OCI-LY3 (cell line): ENCODE data around the gene C11orf97.

Experiments used
- EZH2phosphoT487 ChIP-seq: fragments of 200-600 bp; shearing (Covaris generic); IDR thresholded peaks from 2 replicates; pipeline ENCODE4 v1.6.1; 2018; ENCODE audit warnings: antibody characterized with exemption, mixed run types, low read depth
- TF ChIP-seq, protein P1 (sequence below): fragments of 200-600, 300-600 bp; sonication (generic); IDR thresholded peaks from 2 replicates; pipeline ENCODE4 v1.5.1; 2014; ENCODE audit warnings: antibody characterized with exemption, low read length, low read depth

DNA sequence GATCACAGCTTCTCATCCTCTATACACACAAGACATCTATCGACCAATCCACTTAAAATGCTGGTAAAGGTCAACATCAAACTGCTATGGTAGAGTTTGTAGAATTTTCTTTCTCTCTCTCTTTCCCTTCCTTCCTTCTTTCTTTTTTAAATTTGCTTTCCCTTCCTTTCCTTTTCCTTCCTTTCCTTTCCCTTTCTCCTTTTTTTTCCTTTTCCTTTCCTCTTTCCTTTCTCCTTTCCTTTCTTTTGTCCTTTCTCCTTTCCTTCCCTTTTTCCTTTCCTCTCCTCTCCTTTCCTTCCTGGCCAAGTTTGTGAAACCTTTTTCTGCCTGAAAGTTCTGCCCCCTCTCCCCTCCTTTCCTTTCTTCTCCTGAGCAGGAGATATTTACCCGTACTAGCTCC is 3.1 kb downstream of the C11orf97 start:
- TF ChIP-seq, protein P1, sequence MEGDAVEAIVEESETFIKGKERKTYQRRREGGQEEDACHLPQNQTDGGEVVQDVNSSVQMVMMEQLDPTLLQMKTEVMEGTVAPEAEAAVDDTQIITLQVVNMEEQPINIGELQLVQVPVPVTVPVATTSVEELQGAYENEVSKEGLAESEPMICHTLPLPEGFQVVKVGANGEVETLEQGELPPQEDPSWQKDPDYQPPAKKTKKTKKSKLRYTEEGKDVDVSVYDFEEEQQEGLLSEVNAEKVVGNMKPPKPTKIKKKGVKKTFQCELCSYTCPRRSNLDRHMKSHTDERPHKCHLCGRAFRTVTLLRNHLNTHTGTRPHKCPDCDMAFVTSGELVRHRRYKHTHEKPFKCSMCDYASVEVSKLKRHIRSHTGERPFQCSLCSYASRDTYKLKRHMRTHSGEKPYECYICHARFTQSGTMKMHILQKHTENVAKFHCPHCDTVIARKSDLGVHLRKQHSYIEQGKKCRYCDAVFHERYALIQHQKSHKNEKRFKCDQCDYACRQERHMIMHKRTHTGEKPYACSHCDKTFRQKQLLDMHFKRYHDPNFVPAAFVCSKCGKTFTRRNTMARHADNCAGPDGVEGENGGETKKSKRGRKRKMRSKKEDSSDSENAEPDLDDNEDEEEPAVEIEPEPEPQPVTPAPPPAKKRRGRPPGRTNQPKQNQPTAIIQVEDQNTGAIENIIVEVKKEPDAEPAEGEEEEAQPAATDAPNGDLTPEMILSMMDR, result no peak
- TF ChIP-seq EZH2phosphoT487, result no peak
